MM.1S (cell line): ENCODE results near the gene TSPOAP1.

Source experiments
- CTCF ChIP-seq: fragments of 300-600 bp; sonication (generic); IDR thresholded peaks from 2 replicates; pipeline ENCODE4 v1.5.1; 2016; ENCODE audit warnings: antibody characterized with exemption, low read length, mixed read lengths
- EZH2 ChIP-seq: fragments of 300-600 bp; sonication (generic); optimal IDR thresholded peaks from 2 replicates; pipeline ENCODE3; 2017; ENCODE audit warnings: low read depth, mild to moderate bottlenecking, antibody characterized with exemption, low read length, mixed read lengths
- EZH2phosphoT487 ChIP-seq: fragments of 300-600 bp; sonication (generic); IDR thresholded peaks from 2 replicates; pipeline ENCODE4 v1.6.1; 2018; ENCODE audit warnings: antibody characterized with exemption, low read length

- TF ChIP-seq EZH2phosphoT487 (no peak), CTCF (no peak), EZH2 (no peak)
Observed at GRCh38 chr17:58340405-58340876, 11.8 kb upstream of the TSPOAP1 start.
